ENCODE data around the gene R3HDM2. TPM values are rescaled to one million over a fixed set of nuclear protein-coding genes. Genes with fewer than 3 reads are reported as not detected.

The R3HDM2 gene
- total and polyA plus RNA-seq, 2 donors from 2014 or later: 16.5 to 67.3 TPM

DNA sequence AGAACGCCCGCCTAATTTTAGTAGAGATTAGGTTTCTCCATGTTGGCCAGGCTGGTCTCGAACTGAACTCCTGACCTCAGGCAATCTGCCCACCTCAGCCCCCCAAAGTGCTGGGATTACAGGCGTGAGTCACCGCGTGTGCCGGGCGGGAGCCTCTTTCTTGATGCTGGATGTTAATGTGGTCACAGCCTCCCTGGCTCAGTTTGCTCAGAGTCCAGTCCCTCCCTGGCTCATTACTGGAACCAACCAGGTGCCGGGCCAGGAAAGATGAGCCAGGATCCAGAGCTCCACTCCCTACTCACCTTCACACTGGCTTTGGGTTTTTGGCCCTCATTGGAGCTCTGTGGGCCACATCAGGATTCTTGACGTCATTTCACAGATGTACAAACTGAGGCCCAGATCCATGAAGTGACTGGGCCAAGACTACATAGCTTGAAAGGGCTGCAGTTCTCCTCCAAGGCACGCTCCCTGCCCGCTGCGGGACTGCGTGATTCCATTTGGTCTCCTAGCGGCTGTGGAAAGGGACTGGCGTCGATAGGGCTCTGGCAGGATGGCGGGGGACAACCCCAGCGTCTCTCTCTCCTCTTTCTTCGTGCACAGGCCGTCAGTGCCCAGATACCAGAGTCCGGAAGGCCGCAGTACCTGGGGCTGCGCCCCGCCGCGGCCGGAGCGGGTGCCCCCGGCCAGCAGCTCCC, 206.4 kb downstream of the R3HDM2 start:
- Histone ChIP-seq H3K9ac (ENCODE audit: low read length in 3 of 3) (no peak overlapping the region), H3K27me3 (ENCODE audit: control insufficient read depth, insufficient read depth, low read length) (peaks cover 25% of the 10 kb centered on the region), H3K4me1 (ENCODE audit: control insufficient read depth in 2 of 3, insufficient read depth in 2 of 3, low read depth in 1 of 3, low read length in 3 of 3) (peaks cover 2 to 4% (median 2%) of the 10 kb centered on the region in 3 donors), H3K27ac (ENCODE audit: low read depth in 2 of 2, low read length in 2 of 2) (no peak overlapping the region), H3K4me3 (ENCODE audit: low read length in 3 of 3) (no peak overlapping the region), H3K36me3 (ENCODE audit: control insufficient read depth in 2 of 3, insufficient read depth in 3 of 3, low read length in 3 of 3) (no peaks in the 10 kb centered on the region), H3K9me3 (ENCODE audit: control insufficient read depth in 2 of 3, insufficient read depth in 1 of 3, low read length in 3 of 3) (no peaks in the 10 kb centered on the region)
- DNase-seq: no peak
- intact Hi-C loops (cut with DNase I): no loop called here
- TF ChIP-seq CTCF (IDR thresholded peaks at IDR 0.05; ENCODE audit: borderline replicate concordance, extremely low read depth, insufficient read depth): no peak
- no peak for FAIRE-seq

GRCh38 chr12:57223191-57224165, 207.4 kb downstream of the R3HDM2 start:
- H3K9ac ChIP-seq (ENCODE audit: low read length in 3 of 3): no peak overlapping the region
- H3K9me3 ChIP-seq (ENCODE audit: control insufficient read depth in 2 of 3, insufficient read depth in 1 of 3, low read length in 3 of 3): no peaks in the 10 kb centered on the region
- TF ChIP-seq CTCF (IDR thresholded peaks at IDR 0.05; ENCODE audit: borderline replicate concordance, extremely low read depth, insufficient read depth): no peak
- DNase-seq (peak in 4 of 5 donors; percentile 57 to 74 (median 64)), FAIRE-seq (no peak)
- H3K27ac ChIP-seq (ENCODE audit: low read depth in 2 of 2, low read length in 2 of 2): no peak overlapping the region
- intact Hi-C loops (cut with DNase I): no loop called here
- no peaks in the 10 kb centered on the region for H3K36me3 ChIP-seq (ENCODE audit: control insufficient read depth in 2 of 3, insufficient read depth in 3 of 3, low read length in 3 of 3)
- H3K4me3 ChIP-seq (ENCODE audit: low read length in 3 of 3): no peak overlapping the region
- H3K4me1 ChIP-seq (ENCODE audit: control insufficient read depth in 2 of 3, insufficient read depth in 2 of 3, low read depth in 1 of 3, low read length in 3 of 3): peaks cover 0 to 2% (median 2%) of the 10 kb centered on the region in 3 donors
- peaks cover 31% of the 10 kb centered on the region for H3K27me3 ChIP-seq (ENCODE audit: control insufficient read depth, insufficient read depth, low read length)

GRCh38 chr12:57222286-57223190, 208.3 kb downstream of the R3HDM2 start:
- FAIRE-seq (no peak), DNase-seq (peak in 1 of 5 donors; percentile 68)
- no peak overlapping the region for H3K9ac ChIP-seq (ENCODE audit: low read length in 3 of 3)
- no peaks in the 10 kb centered on the region for H3K9me3 ChIP-seq (ENCODE audit: control insufficient read depth in 2 of 3, insufficient read depth in 1 of 3, low read length in 3 of 3)
- no peak for TF ChIP-seq CTCF (IDR thresholded peaks at IDR 0.05; ENCODE audit: borderline replicate concordance, extremely low read depth, insufficient read depth)
- peaks cover 0 to 4% (median 2%) of the 10 kb centered on the region in 3 donors for H3K4me1 ChIP-seq (ENCODE audit: control insufficient read depth in 2 of 3, insufficient read depth in 2 of 3, low read depth in 1 of 3, low read length in 3 of 3)
- no peak overlapping the region for H3K4me3 ChIP-seq (ENCODE audit: low read length in 3 of 3)
- H3K27ac ChIP-seq (ENCODE audit: low read depth in 2 of 2, low read length in 2 of 2): no peak overlapping the region
- H3K27me3 ChIP-seq (ENCODE audit: control insufficient read depth, insufficient read depth, low read length): peaks cover 34% of the 10 kb centered on the region
- intact Hi-C loops (cut with DNase I): no loop called here
- H3K36me3 ChIP-seq (ENCODE audit: control insufficient read depth in 2 of 3, insufficient read depth in 3 of 3, low read length in 3 of 3): no peaks in the 10 kb centered on the region
